ENCODE measurements around the gene RTN4RL2.

DNA sequence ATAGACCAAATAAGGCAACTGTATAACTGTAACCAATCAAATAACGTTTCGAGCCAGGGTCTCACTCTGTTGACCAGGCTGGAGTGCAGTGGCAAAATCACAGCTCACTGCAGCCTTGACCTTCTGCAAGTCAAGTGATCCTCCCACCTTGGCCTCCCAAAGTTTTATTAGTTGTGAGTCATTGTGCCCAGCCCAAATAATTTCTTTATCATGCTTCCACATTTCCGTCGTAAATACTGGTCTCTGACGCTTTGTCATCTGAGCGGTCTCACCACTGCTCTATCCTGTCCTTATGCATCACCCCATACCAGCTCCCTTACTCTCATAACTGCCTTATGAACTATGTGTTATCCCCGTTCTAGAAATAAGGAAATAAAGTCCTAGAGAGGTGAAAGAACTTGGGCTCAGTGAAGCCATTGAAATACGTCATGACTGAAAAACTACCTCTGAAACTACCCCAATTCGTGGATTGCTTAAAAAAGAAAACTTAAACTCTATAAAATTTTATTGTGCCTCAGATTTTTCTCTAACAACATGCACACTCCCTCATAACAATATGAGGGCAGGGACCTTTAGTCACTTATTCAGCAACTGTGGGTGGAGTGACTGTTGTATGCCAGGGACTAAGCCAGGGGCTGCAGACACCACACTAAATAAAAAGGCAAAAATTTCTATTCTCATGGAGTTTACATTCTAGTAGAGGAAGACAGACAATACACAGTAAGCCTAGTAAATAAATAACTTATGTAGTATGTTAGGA, 15.8 kb upstream of the RTN4RL2 start:
- TF ChIP-seq, protein P1, sequence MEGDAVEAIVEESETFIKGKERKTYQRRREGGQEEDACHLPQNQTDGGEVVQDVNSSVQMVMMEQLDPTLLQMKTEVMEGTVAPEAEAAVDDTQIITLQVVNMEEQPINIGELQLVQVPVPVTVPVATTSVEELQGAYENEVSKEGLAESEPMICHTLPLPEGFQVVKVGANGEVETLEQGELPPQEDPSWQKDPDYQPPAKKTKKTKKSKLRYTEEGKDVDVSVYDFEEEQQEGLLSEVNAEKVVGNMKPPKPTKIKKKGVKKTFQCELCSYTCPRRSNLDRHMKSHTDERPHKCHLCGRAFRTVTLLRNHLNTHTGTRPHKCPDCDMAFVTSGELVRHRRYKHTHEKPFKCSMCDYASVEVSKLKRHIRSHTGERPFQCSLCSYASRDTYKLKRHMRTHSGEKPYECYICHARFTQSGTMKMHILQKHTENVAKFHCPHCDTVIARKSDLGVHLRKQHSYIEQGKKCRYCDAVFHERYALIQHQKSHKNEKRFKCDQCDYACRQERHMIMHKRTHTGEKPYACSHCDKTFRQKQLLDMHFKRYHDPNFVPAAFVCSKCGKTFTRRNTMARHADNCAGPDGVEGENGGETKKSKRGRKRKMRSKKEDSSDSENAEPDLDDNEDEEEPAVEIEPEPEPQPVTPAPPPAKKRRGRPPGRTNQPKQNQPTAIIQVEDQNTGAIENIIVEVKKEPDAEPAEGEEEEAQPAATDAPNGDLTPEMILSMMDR (IDR thresholded peaks at IDR 0.05) = no peak
- TF ChIP-seq REST (IDR thresholded peaks at IDR 0.05; ENCODE audit: insufficient read depth in 1 of 2, low read depth in 2 of 2, low read length in 1 of 2) (no peak), POLR2AphosphoS5 (IDR thresholded peaks at IDR 0.05; ENCODE audit: low read depth, low read length) (no peak), SIN3A (IDR thresholded peaks at IDR 0.05; ENCODE audit: borderline replicate concordance, insufficient read depth, low read depth, low read length) (no peak), TCF7L2 (IDR thresholded peaks at IDR 0.05; ENCODE audit: low read depth, low read length) (no peak)
